CD14-positive monocyte (primary cell): ENCODE measurements around the gene HSPG2. TPM values are rescaled to one million over a fixed set of nuclear protein-coding genes. Genes with fewer than 3 reads are reported as not detected.
A peak's percentile ranks its signal among the peaks of the same experiment; 100 is the strongest.
"Not testable (repeated sequence)": the region's sequence is repeated elsewhere in the genome, so short reads cannot be mapped to it uniquely, and the experiment has no call there.

Experiments
- DNase-seq, 3 donors: peaks; one replicate each; pipeline ENCODE4 v3.0.0-alpha.2; 2011 to 2022
- H2AFZ ChIP-seq: 2 replicates; pipeline ENCODE4 v1.6.0; 2012; ENCODE audit warnings: mild to moderate bottlenecking, low read depth, low read length, inconsistent platforms; ENCODE audit not compliant: insufficient read depth, poor library complexity, severe bottlenecking
- H3K27ac ChIP-seq, 2 donors: 1 replicate in 1 of 2; 2 replicates in 1 of 2; pipeline ENCODE4 v1.5.1; 2012 to 2013; ENCODE audit warnings: low read length in 2 of 2, control low read depth in 1 of 2, inconsistent platforms in 1 of 2, low read depth in 1 of 2, mild to moderate bottlenecking in 1 of 2
- H3K27me3 ChIP-seq, 2 donors: one replicate each; pipeline versions ENCODE4 v1.6.0 to v1.6.1; 2011 to 2013; ENCODE audit warnings: low read length in 2 of 2; ENCODE audit not compliant: control insufficient read depth in 2 of 2, insufficient read depth in 2 of 2
- H3K36me3 ChIP-seq, 2 donors: replicated peaks in 1 of 2; 1 replicate in 1 of 2; 2 replicates in 1 of 2; pipeline versions ENCODE4 v1.5.1 to v1.6.1; 2012 to 2013; ENCODE audit warnings: low read length in 2 of 2, control low read depth in 1 of 2, inconsistent platforms in 1 of 2, mild to moderate bottlenecking in 1 of 2; ENCODE audit not compliant: insufficient read depth in 2 of 2, control insufficient read depth in 1 of 2
- H3K4me1 ChIP-seq, 2 donors: 1 replicate in 1 of 2; 2 replicates in 1 of 2; pipeline versions ENCODE4 v1.5.1 to v1.6.1; 2012 to 2013; ENCODE audit warnings: low read length in 2 of 2, control low read depth in 1 of 2, inconsistent platforms in 1 of 2, mild to moderate bottlenecking in 1 of 2, moderate library complexity in 1 of 2; ENCODE audit not compliant: insufficient read depth in 2 of 2, control insufficient read depth in 1 of 2
- H3K4me2 ChIP-seq: replicated peaks from 2 replicates; pipeline ENCODE3; 2012; ENCODE audit warnings: low read length, moderate library complexity, mild to moderate bottlenecking; ENCODE audit not compliant: poor library complexity, severe bottlenecking; ENCODE audit errors: extremely low read depth
- H3K4me3 ChIP-seq, 3 experiments: fragments of 200-600 bp in 1 of 3; sonication (generic) in 1 of 3; replicated peaks in 1 of 3; 1 replicate in 2 of 3; 2 replicates in 1 of 3; pipeline ENCODE4 v1.5.1; 2011 to 2013; ENCODE audit warnings: low read length in 3 of 3, mild to moderate bottlenecking in 3 of 3, control low read depth in 2 of 3, low read depth in 2 of 3, inconsistent platforms in 1 of 3, moderate library complexity in 1 of 3
- H3K79me2 ChIP-seq: 2 replicates; pipeline ENCODE4 v1.6.0; 2012; ENCODE audit warnings: mild to moderate bottlenecking, control low read depth, inconsistent platforms, low read length, moderate library complexity; ENCODE audit not compliant: insufficient read depth
- H3K9ac ChIP-seq: 2 replicates; pipeline ENCODE4 v1.6.0; 2017; ENCODE audit warnings: low read length, mild to moderate bottlenecking; ENCODE audit not compliant: insufficient read depth, poor library complexity, severe bottlenecking
- H3K9me3 ChIP-seq, 2 donors: replicated peaks in 1 of 2; 1 replicate in 1 of 2; 2 replicates in 1 of 2; pipeline versions ENCODE4 v1.5.1 to v1.6.1; 2012 to 2013; ENCODE audit warnings: low read length in 2 of 2, control low read depth in 1 of 2; ENCODE audit not compliant: control insufficient read depth in 1 of 2, insufficient read depth in 1 of 2
- H4K20me1 ChIP-seq: 2 replicates; pipeline ENCODE4 v1.6.0; 2012; ENCODE audit warnings: mild to moderate bottlenecking, low read length, control low read depth, moderate library complexity; ENCODE audit not compliant: insufficient read depth
- H3K27ac Mint-ChIP-seq, 7 donors: one replicate each; pipeline ENCODE4 v1.8.0; 2020; ENCODE audit warnings: mild to moderate bottlenecking in 7 of 7, mixed read lengths in 7 of 7, moderate library complexity in 6 of 7, inconsistent platforms in 2 of 7
- H3K27me3 Mint-ChIP-seq, 3 donors: one replicate each; pipeline ENCODE4 v1.8.0; 2021 to 2022; ENCODE audit warnings: low read depth in 3 of 3, mild to moderate bottlenecking in 3 of 3, mixed read lengths in 3 of 3, moderate library complexity in 3 of 3, inconsistent platforms in 1 of 3
- H3K36me3 Mint-ChIP-seq, 2 donors: one replicate each; pipeline ENCODE4 v1.8.0; 2020; ENCODE audit warnings: mixed read lengths in 2 of 2, inconsistent platforms in 1 of 2, mild to moderate bottlenecking in 1 of 2
- H3K4me1 Mint-ChIP-seq: one replicate; pipeline ENCODE4 v1.8.0; 2020; ENCODE audit warnings: mild to moderate bottlenecking, mixed read lengths
- H3K4me3 Mint-ChIP-seq, 2 donors: one replicate each; pipeline ENCODE4 v1.8.0; 2020; ENCODE audit warnings: mild to moderate bottlenecking in 2 of 2, mixed read lengths in 2 of 2, moderate library complexity in 1 of 2
- H3K9me3 Mint-ChIP-seq, 7 donors: one replicate each; pipeline ENCODE4 v1.8.0; 2020 to 2022; ENCODE audit warnings: mixed read lengths in 7 of 7, mild to moderate bottlenecking in 6 of 7, moderate library complexity in 6 of 7, inconsistent platforms in 2 of 7
- WGBS: methylation state at CpG from one replicate; pipeline ENCODE4 v1.1.5; 2013; ENCODE audit warnings: missing lambda C conversion rate; ENCODE audit not compliant: insufficient coverage; 5-methylcytosine and 5-hydroxymethylcytosine counted together
- intact Hi-C, 2 donors: fragments of 100-400 bp; cut with micrococcal nuclease; formaldehyde crosslinking; loops; one replicate each; pipeline versions ENCODE4 v1.15.0 to v1.15.1; 2023
- polyA plus RNA-seq, 3 donors: library from polyadenylated mRNA; depleted of rRNA in 1 of 3; unstranded in 2 of 3; stranded (reverse) in 1 of 3; fragments of 300-500 nt in 2 of 3; fragments of >200 nt in 1 of 3; fragmentation: Illumina TruSeq in 2 of 3; gene quantifications; 1 replicate in 2 of 3; 2 replicates in 1 of 3; pipeline ENCODE4 v1.2.3, GENCODE V29; 2012 to 2021

HSPG2 gene
- polyA plus RNA-seq, 3 donors, result 0.44 TPM; not detected in 2

DNA sequence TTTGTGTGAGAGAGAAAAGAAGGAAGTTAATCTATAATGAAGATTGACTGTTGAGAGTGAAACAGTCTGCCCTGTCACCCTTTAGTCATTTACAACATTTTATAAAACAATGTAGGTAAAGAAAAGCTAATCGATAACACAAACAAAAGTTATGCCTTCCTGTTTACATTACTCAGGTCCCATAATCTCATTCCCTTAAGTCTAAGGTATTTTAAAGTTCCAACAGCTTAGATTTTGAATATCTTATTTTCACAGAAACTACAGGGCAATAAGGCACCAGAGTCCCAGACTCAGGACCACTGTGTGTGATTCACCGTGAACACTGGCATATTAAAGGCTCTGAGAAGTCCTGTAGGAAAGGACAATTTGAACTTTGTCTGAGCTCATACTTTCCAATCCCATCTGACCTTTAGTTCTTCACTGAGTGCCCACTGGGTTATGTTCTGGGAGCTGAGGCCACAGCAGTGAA, 35.9 kb upstream of the HSPG2 start:
- intact Hi-C loops, H4K20me1 ChIP-seq, H3K36me3 ChIP-seq, DNase-seq, H3K4me1 Mint-ChIP-seq, H3K79me2 ChIP-seq, H3K27me3 Mint-ChIP-seq, H3K9me3 ChIP-seq, H3K36me3 Mint-ChIP-seq, H2AFZ ChIP-seq, H3K4me3 ChIP-seq, H3K4me3 Mint-ChIP-seq, H3K27me3 ChIP-seq, H3K4me1 ChIP-seq, H3K9me3 Mint-ChIP-seq, H3K9ac ChIP-seq, H3K4me2 ChIP-seq, H3K27ac ChIP-seq, H3K27ac Mint-ChIP-seq: not testable (repeated sequence)
- WGBS, result no CpG with 5 or more reads among the region's 2 CpGs

DNA sequence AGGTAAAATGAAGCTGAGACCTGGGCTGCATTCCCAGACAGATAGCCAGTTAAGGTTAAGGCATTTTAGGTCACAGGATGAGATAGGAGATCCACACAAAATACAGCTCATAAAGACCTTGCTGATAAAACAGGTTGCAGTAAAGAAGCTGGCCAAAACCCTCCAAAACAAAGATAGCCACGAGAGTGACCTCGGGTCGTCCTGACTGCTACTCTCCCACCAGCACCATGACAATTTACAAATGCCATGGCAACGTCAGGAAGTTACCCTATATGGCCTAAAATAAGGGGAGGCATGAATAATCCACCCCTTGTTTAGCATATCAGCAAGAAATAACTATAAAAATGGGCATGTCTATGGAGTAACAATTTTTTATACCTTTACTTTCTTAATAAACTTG, 33.4 kb upstream of the HSPG2 start:
- H3K27ac Mint-ChIP-seq, result peak overlapping the region in 1 of 7 donors; percentile 63
- H3K4me3 ChIP-seq, H3K4me1 Mint-ChIP-seq, H2AFZ ChIP-seq, H3K9me3 ChIP-seq, H3K36me3 Mint-ChIP-seq, intact Hi-C loops, H3K4me2 ChIP-seq, H3K79me2 ChIP-seq, H3K36me3 ChIP-seq, H3K4me1 ChIP-seq, H3K27me3 Mint-ChIP-seq, H3K9me3 Mint-ChIP-seq, H3K9ac ChIP-seq, H3K4me3 Mint-ChIP-seq, H3K27me3 ChIP-seq, H3K27ac ChIP-seq, DNase-seq, H4K20me1 ChIP-seq: not testable (repeated sequence)
- WGBS, result 80% methylated on average over 1 of the region's 4 CpGs

DNA sequence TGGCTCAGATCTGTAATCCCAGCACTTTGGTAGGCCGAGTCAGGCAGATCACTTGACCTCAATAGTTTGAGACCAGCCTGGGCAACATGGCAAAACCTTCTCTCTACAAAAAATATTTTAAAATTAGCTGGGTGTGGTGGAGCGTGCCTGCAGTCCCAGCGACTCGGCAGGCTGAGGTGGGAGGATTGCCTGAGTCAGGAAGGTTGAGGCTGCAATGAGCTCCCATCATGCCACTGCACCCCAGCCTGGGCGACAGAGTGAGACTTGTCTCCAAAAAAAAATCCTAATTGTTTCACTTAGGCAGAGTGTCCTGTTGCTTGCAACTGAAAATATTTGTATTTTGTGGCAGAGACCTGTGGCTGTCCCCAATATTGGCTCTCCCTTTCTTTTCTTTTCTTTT, 32.0 kb upstream of the HSPG2 start:
- not testable (repeated sequence) for H3K27ac ChIP-seq, H3K4me1 ChIP-seq, H3K27me3 ChIP-seq, H3K79me2 ChIP-seq, H3K4me1 Mint-ChIP-seq, H3K4me2 ChIP-seq, H3K9me3 Mint-ChIP-seq, H2AFZ ChIP-seq, H3K9me3 ChIP-seq, DNase-seq, H3K36me3 ChIP-seq, H3K9ac ChIP-seq, H4K20me1 ChIP-seq, H3K27me3 Mint-ChIP-seq, H3K36me3 Mint-ChIP-seq, H3K4me3 Mint-ChIP-seq, H3K4me3 ChIP-seq
- intact Hi-C loops, result loop anchor here in 1 of 2 donors (10.0 kb wide), 1 partner anchor 264 kb away; no protein-coding TSS in a partner anchor
- peak overlapping the region in 1 of 7 donors; percentile 22 for H3K27ac Mint-ChIP-seq
- no CpG with 5 or more reads among the region's 5 CpGs for WGBS

DNA sequence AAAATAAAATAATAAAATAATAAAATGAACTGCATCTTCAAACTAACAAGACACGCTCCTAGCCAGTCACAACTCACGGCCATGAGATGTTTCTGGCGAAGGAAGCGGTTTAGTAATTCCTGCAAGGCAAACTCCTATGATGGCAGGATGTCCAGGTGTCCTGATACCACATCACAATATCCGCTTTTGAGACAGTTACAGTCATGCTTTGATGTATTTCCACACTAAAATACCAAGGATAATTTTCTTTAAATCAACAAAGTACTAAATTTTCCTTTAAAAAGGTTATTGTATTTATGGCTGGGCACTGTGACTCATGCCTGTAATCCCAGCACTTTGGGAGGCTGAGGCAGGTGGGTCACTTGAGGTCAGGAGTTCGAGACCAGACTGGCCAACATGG, 30.1 kb upstream of the HSPG2 start:
- not testable (repeated sequence) for H3K36me3 ChIP-seq, H3K9me3 ChIP-seq, H3K27me3 ChIP-seq, DNase-seq, H3K79me2 ChIP-seq, H4K20me1 ChIP-seq, H3K27ac ChIP-seq, H3K27me3 Mint-ChIP-seq, H3K27ac Mint-ChIP-seq, H3K4me2 ChIP-seq, H3K4me1 Mint-ChIP-seq, H3K9ac ChIP-seq, H3K4me1 ChIP-seq, H3K36me3 Mint-ChIP-seq, H3K9me3 Mint-ChIP-seq, H3K4me3 ChIP-seq, H2AFZ ChIP-seq, H3K4me3 Mint-ChIP-seq
- intact Hi-C loops, result loop anchor here in 1 of 2 donors (10.0 kb wide), 1 partner anchor 262 kb away; no protein-coding TSS in a partner anchor
- WGBS, result 100% methylated on average over 4 of the region's 6 CpGs
